Measurements from ENCODE around the gene KIAA0232.

DNA sequence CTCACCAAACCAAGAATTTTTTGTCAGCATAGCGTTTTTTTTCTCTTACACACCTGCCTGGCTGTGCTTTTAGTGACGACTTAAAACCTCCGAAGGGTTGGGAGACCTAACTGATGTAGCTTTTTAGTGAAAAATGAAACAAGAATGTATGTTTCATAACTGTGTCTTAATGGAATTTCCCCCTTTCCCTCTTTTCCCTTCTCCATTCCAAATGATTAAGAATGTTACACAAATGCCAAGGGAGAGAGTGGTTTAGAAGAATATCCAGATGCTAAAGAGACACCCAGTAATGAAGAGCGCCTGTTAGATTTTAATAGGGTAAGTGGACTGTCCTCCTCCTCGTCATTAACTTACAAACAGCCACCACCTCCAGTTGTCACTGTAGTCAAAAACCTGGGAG is 93.9 kb downstream of the KIAA0232 start:
- TF ChIP-seq, protein P1, sequence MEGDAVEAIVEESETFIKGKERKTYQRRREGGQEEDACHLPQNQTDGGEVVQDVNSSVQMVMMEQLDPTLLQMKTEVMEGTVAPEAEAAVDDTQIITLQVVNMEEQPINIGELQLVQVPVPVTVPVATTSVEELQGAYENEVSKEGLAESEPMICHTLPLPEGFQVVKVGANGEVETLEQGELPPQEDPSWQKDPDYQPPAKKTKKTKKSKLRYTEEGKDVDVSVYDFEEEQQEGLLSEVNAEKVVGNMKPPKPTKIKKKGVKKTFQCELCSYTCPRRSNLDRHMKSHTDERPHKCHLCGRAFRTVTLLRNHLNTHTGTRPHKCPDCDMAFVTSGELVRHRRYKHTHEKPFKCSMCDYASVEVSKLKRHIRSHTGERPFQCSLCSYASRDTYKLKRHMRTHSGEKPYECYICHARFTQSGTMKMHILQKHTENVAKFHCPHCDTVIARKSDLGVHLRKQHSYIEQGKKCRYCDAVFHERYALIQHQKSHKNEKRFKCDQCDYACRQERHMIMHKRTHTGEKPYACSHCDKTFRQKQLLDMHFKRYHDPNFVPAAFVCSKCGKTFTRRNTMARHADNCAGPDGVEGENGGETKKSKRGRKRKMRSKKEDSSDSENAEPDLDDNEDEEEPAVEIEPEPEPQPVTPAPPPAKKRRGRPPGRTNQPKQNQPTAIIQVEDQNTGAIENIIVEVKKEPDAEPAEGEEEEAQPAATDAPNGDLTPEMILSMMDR (IDR thresholded peaks at IDR 0.05; ENCODE audit: low read length) = no peak
- no peak for TF ChIP-seq EZH2 (optimal IDR thresholded peaks at IDR 0.05; ENCODE audit: low read depth, low read length)
- no peak for TF ChIP-seq EZH2phosphoT487 (IDR thresholded peaks at IDR 0.05; ENCODE audit: low read length)
